ENCODE measurements around the gene DNAAF5.

Gene DNAAF5

DNA sequence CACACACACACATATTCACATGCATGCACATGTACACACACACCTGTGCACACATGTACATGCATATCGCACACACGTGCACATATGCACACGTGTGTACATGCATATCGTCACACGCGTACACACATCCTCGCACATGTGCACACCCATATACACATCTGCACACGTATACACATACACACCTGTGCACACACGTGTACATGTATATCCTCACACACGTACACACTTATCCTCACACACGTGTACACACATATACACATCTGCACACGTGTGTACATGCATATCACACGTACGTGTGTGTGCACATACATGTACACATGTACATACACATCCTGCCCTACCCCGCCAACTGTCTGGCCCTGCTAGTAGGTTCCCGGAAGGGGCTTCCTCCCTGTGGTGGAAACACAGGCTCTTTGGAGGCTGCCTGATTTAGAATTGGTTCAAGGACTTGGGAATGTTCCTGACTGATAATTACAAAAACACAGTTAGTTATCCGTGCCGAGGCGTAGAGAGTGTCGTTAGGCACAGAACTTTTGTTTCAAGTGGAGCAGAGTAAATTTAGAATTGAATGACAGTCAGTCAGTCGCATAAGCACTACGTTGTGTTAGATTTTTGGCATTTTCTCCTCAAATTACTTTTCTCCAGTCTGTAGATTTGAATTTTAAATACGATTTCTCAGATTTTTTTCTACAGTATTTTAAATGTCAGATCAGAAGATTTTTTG is 19.1 kb downstream of the DNAAF5 start:
- H2BK12ac ChIP-seq (ENCODE audit: low read length): no peak overlapping the region
- H3K4me2 ChIP-seq (ENCODE audit: insufficient read depth, low read length, poor library complexity, severe bottlenecking): no peak overlapping the region
- H4K91ac ChIP-seq (ENCODE audit: low read depth, low read length, poor library complexity): no peak overlapping the region
- no peak for DNase-seq (ENCODE audit: low spot score)
- H3K9ac ChIP-seq (ENCODE audit: low read depth, low read length, poor library complexity): peak overlapping the region; percentile 5
- no peak overlapping the region for H2AFZ ChIP-seq (ENCODE audit: low read length)
- H3K4me3 ChIP-seq (ENCODE audit: low read length in 2 of 2): peak overlapping the region in 1 of 2 donors; percentile 69
- no peak overlapping the region for H2BK120ac ChIP-seq (ENCODE audit: low read depth, low read length)
- no peak overlapping the region for H3K18ac ChIP-seq (ENCODE audit: low read length)
- no peak overlapping the region for H4K8ac ChIP-seq (ENCODE audit: low read depth, low read length)
- H3K4me1 ChIP-seq (ENCODE audit: control insufficient read depth in 2 of 2, insufficient read depth in 1 of 2, low read depth in 1 of 2, low read length in 2 of 2): peaks cover 0 to 1% of the 10 kb centered on the region in 2 donors
- H3K36me3 ChIP-seq (replicated peaks in 1 of 2; ENCODE audit: control insufficient read depth in 2 of 2, insufficient read depth in 2 of 2, low read length in 2 of 2): peaks cover 33 to 69% of the 10 kb centered on the region in 2 donors
- no peak overlapping the region for H3K23ac ChIP-seq (ENCODE audit: low read depth, low read length, poor library complexity)
- peaks cover 0 to 9% of the 10 kb centered on the region in 2 donors for H3K9me3 ChIP-seq (replicated peaks in 1 of 2; ENCODE audit: control insufficient read depth in 2 of 2, insufficient read depth in 1 of 2, low read depth in 1 of 2, low read length in 2 of 2)
- no peak overlapping the region for H3K14ac ChIP-seq (ENCODE audit: low read length)
- H2BK5ac ChIP-seq (ENCODE audit: low read length): no peak overlapping the region
- peaks cover 0 to 2% (median 0%) of the 10 kb centered on the region in 3 experiments for H3K27me3 ChIP-seq (ENCODE audit: control insufficient read depth in 3 of 3, insufficient read depth in 3 of 3, low read depth in 1 of 3, low read length in 3 of 3)
- no peak overlapping the region for H2BK15ac ChIP-seq (ENCODE audit: low read length)
- no CpG with 5 or more reads among the region's 23 CpGs for WGBS, 2 donors (ENCODE audit: extremely low coverage in 2 of 2, insufficient read length in 2 of 2, insufficient replicate concordance in 1 of 2)
- H3K27ac ChIP-seq (replicated peaks; ENCODE audit: low read length): no peak overlapping the region
- H3K79me1 ChIP-seq (ENCODE audit: low read depth, low read length): peaks cover 26% of the 10 kb centered on the region
- no peak overlapping the region for H3K4ac ChIP-seq (ENCODE audit: low read length)
- no peak overlapping the region for H2AK5ac ChIP-seq (ENCODE audit: low read depth, low read length)

DNA sequence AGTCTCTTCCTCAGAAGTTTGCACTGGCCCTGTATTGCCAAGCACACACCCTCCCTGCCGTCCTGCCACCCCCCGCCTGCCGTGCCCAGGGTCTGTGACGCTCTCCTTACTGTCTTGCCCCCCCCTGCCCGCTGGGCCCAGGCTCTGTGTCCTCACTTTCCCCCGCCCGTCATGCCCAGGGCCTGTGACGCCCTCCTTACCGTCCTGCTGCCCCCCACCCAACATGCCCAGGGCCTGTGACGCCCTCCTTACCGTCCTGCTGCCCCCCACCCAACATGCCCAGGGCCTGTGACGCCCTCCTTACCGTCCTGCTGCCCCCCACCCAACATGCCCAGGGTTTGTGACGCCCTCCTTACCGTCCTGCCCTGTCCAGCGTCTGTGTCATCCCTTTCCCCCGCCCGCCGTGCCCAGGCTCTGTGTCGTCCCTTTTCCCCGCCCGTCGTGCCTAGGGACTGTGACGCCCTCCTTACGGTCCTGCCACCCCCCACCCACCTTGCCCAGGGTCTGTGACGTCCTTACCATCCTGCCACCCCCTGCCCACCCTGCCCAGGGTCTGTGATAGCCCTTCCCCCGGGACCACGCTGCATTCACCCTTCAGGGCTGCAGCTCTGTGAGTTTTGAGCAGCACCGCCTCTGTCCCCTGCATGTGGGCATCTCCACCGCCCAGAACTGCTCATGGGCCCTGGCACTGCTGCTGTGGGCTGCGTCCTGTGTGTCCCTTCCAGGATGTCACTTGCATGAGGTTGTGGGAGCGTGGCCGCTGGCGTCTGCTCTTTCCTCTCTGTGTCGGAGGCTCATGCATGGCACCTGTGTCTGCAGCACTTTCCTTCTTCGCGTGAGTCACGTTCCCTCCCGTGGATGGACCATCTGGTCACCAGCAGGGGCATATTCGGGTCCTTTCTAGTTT is 19.9 kb downstream of the DNAAF5 start:
- Histone ChIP-seq H2BK15ac (ENCODE audit: low read length) (no peak overlapping the region), H2BK5ac (ENCODE audit: low read length) (no peak overlapping the region), H3K23ac (ENCODE audit: low read depth, low read length, poor library complexity) (no peak overlapping the region), H2BK12ac (ENCODE audit: low read length) (no peak overlapping the region), H3K9me3 (replicated peaks in 1 of 2; ENCODE audit: control insufficient read depth in 2 of 2, insufficient read depth in 1 of 2, low read depth in 1 of 2, low read length in 2 of 2) (peaks cover 0 to 9% of the 10 kb centered on the region in 2 donors), H3K4me3 (ENCODE audit: low read length in 2 of 2) (no peak overlapping the region), H2AFZ (ENCODE audit: low read length) (no peak overlapping the region), H4K91ac (ENCODE audit: low read depth, low read length, poor library complexity) (no peak overlapping the region), H3K9ac (ENCODE audit: low read depth, low read length, poor library complexity) (peak overlapping the region; percentile 70), H3K27ac (replicated peaks; ENCODE audit: low read length) (no peak overlapping the region), H2AK5ac (ENCODE audit: low read depth, low read length) (peak overlapping the region; percentile 56), H3K36me3 (replicated peaks in 1 of 2; ENCODE audit: control insufficient read depth in 2 of 2, insufficient read depth in 2 of 2, low read length in 2 of 2) (peaks cover 30 to 68% of the 10 kb centered on the region in 2 donors), H3K14ac (ENCODE audit: low read length) (peak overlapping the region; percentile 47), H4K8ac (ENCODE audit: low read depth, low read length) (peak overlapping the region; percentile 65), H3K18ac (ENCODE audit: low read length) (peak overlapping the region; percentile 3), H3K79me1 (ENCODE audit: low read depth, low read length) (peaks cover 23% of the 10 kb centered on the region), H3K4me2 (ENCODE audit: insufficient read depth, low read length, poor library complexity, severe bottlenecking) (no peak overlapping the region), H3K27me3 (ENCODE audit: control insufficient read depth in 3 of 3, insufficient read depth in 3 of 3, low read depth in 1 of 3, low read length in 3 of 3) (peaks cover 0 to 2% (median 0%) of the 10 kb centered on the region in 3 experiments), H3K4ac (ENCODE audit: low read length) (peak overlapping the region; percentile 53), H2BK120ac (ENCODE audit: low read depth, low read length) (peak overlapping the region; percentile 94), H3K4me1 (ENCODE audit: control insufficient read depth in 2 of 2, insufficient read depth in 1 of 2, low read depth in 1 of 2, low read length in 2 of 2) (peaks cover 0 to 1% of the 10 kb centered on the region in 2 donors)
- DNase-seq (ENCODE audit: low spot score): no peak
- no CpG with 5 or more reads among the region's 40 CpGs for WGBS, 2 donors (ENCODE audit: extremely low coverage in 2 of 2, insufficient read length in 2 of 2, insufficient replicate concordance in 1 of 2)

DNA sequence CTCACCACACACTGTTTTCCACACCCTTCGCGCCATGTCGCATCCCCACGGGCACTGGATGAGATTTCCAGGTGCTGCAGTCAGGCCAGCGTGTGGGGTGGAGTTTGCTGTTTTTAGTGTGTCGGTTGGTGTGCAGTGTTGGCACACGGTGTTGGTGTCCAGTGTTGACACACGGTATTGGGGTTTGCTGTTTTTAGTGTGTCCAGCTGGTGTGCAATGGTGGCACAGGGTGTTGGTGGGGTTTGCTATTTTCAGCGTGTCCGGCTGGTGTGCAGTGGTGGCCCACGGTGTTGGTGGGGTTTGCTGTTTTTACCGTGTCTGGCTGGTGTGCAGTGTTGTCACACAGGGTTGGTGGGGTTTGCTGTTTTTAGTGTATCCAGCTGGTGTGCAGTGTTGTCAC is 20.7 kb downstream of the DNAAF5 start:
- H2AFZ ChIP-seq (ENCODE audit: low read length): no peak overlapping the region
- H4K91ac ChIP-seq (ENCODE audit: low read depth, low read length, poor library complexity): no peak overlapping the region
- H2BK5ac ChIP-seq (ENCODE audit: low read length): no peak overlapping the region
- peaks cover 0 to 9% of the 10 kb centered on the region in 2 donors for H3K9me3 ChIP-seq (replicated peaks in 1 of 2; ENCODE audit: control insufficient read depth in 2 of 2, insufficient read depth in 1 of 2, low read depth in 1 of 2, low read length in 2 of 2)
- H3K27ac ChIP-seq (replicated peaks; ENCODE audit: low read length): no peak overlapping the region
- no peak overlapping the region for H2BK120ac ChIP-seq (ENCODE audit: low read depth, low read length)
- H3K79me1 ChIP-seq (ENCODE audit: low read depth, low read length): peaks cover 21% of the 10 kb centered on the region
- H3K4me3 ChIP-seq (ENCODE audit: low read length in 2 of 2): peak overlapping the region in 1 of 2 donors; percentile 6
- no peak overlapping the region for H4K8ac ChIP-seq (ENCODE audit: low read depth, low read length)
- H3K9ac ChIP-seq (ENCODE audit: low read depth, low read length, poor library complexity): no peak overlapping the region
- H3K18ac ChIP-seq (ENCODE audit: low read length): peak overlapping the region; percentile 17
- peaks cover 27 to 67% of the 10 kb centered on the region in 2 donors for H3K36me3 ChIP-seq (replicated peaks in 1 of 2; ENCODE audit: control insufficient read depth in 2 of 2, insufficient read depth in 2 of 2, low read length in 2 of 2)
- DNase-seq (ENCODE audit: low spot score): no peak
- WGBS, 2 donors (ENCODE audit: extremely low coverage in 2 of 2, insufficient read length in 2 of 2, insufficient replicate concordance in 1 of 2): no CpG with 5 or more reads among the region's 12 CpGs
- peaks cover 0 to 1% of the 10 kb centered on the region in 2 donors for H3K4me1 ChIP-seq (ENCODE audit: control insufficient read depth in 2 of 2, insufficient read depth in 1 of 2, low read depth in 1 of 2, low read length in 2 of 2)
- H3K23ac ChIP-seq (ENCODE audit: low read depth, low read length, poor library complexity): peak overlapping the region; percentile 85
- no peak overlapping the region for H2AK5ac ChIP-seq (ENCODE audit: low read depth, low read length)
- H3K14ac ChIP-seq (ENCODE audit: low read length): no peak overlapping the region
- no peak overlapping the region for H2BK12ac ChIP-seq (ENCODE audit: low read length)
- H3K4me2 ChIP-seq (ENCODE audit: insufficient read depth, low read length, poor library complexity, severe bottlenecking): no peak overlapping the region
- peak overlapping the region; percentile 23 for H3K4ac ChIP-seq (ENCODE audit: low read length)
- no peak overlapping the region for H2BK15ac ChIP-seq (ENCODE audit: low read length)
- peaks cover 0 to 2% (median 0%) of the 10 kb centered on the region in 3 experiments for H3K27me3 ChIP-seq (ENCODE audit: control insufficient read depth in 3 of 3, insufficient read depth in 3 of 3, low read depth in 1 of 3, low read length in 3 of 3)

DNA sequence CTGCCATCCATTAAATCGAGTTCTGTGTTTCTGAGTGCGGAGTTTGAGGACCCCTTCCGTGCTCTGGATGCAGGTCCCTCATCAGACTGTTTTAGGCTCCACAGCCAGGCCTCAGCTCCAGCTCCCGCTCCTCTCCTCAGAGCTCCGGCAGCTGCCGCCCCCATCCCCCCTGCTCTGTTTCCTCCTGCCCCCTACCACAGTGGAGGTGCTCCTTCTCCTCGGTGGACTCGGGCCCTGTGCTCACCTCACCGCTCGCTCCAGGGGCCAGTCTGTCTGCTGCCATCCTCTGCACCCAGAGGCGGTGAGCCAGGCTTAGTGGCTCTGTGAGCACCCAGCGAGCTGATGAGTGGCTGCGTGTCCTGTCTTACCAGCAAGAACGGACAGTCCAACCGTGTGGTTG is 21.9 kb downstream of the DNAAF5 start:
- H3K4me3 ChIP-seq (ENCODE audit: low read length in 2 of 2): no peak overlapping the region

More for the DNA sequence above, 21.9 kb downstream of the DNAAF5 start:
- H3K36me3 ChIP-seq (replicated peaks in 1 of 2; ENCODE audit: control insufficient read depth in 2 of 2, insufficient read depth in 2 of 2, low read length in 2 of 2): peaks cover 28 to 68% of the 10 kb centered on the region in 2 donors
- no peak overlapping the region for H4K8ac ChIP-seq (ENCODE audit: low read depth, low read length)
- DNase-seq (ENCODE audit: low spot score): no peak
- no peak overlapping the region for H2BK12ac ChIP-seq (ENCODE audit: low read length)
- peaks cover 0 to 9% of the 10 kb centered on the region in 2 donors for H3K9me3 ChIP-seq (replicated peaks in 1 of 2; ENCODE audit: control insufficient read depth in 2 of 2, insufficient read depth in 1 of 2, low read depth in 1 of 2, low read length in 2 of 2)
- H3K4ac ChIP-seq (ENCODE audit: low read length): no peak overlapping the region
- no peak overlapping the region for H2AK5ac ChIP-seq (ENCODE audit: low read depth, low read length)
- no peak overlapping the region for H3K23ac ChIP-seq (ENCODE audit: low read depth, low read length, poor library complexity)
- H2BK15ac ChIP-seq (ENCODE audit: low read length): no peak overlapping the region
- H2AFZ ChIP-seq (ENCODE audit: low read length): no peak overlapping the region
- H3K4me1 ChIP-seq (ENCODE audit: control insufficient read depth in 2 of 2, insufficient read depth in 1 of 2, low read depth in 1 of 2, low read length in 2 of 2): peaks cover 0 to 1% of the 10 kb centered on the region in 2 donors
- no peak overlapping the region for H2BK120ac ChIP-seq (ENCODE audit: low read depth, low read length)
- H2BK5ac ChIP-seq (ENCODE audit: low read length): no peak overlapping the region
- H3K79me1 ChIP-seq (ENCODE audit: low read depth, low read length): peaks cover 21% of the 10 kb centered on the region
- no peak overlapping the region for H3K27ac ChIP-seq (replicated peaks; ENCODE audit: low read length)
- peak overlapping the region; percentile 70 for H3K9ac ChIP-seq (ENCODE audit: low read depth, low read length, poor library complexity)
- peaks cover 0 to 2% (median 0%) of the 10 kb centered on the region in 3 experiments for H3K27me3 ChIP-seq (ENCODE audit: control insufficient read depth in 3 of 3, insufficient read depth in 3 of 3, low read depth in 1 of 3, low read length in 3 of 3)
- H4K91ac ChIP-seq (ENCODE audit: low read depth, low read length, poor library complexity): no peak overlapping the region
- peak overlapping the region; percentile 64 for H3K18ac ChIP-seq (ENCODE audit: low read length)
- H3K14ac ChIP-seq (ENCODE audit: low read length): no peak overlapping the region
- no CpG with 5 or more reads among the region's 15 CpGs for WGBS, 2 donors (ENCODE audit: extremely low coverage in 2 of 2, insufficient read length in 2 of 2, insufficient replicate concordance in 1 of 2)
- no peak overlapping the region for H3K4me2 ChIP-seq (ENCODE audit: insufficient read depth, low read length, poor library complexity, severe bottlenecking)

Data from neuronal stem cell (in vitro differentiated cells).